Kidney epithelial cell (primary cell): Measurements from ENCODE around the gene OR7G2. TPM values are rescaled to one million over a fixed set of nuclear protein-coding genes. Genes with fewer than 3 reads are reported as not detected.

Experiments
- DNase-seq: peaks from one replicate; pipeline ENCODE4 v3.0.0-alpha.2; 2010; ENCODE audit warnings: low read depth
- H3K27me3 ChIP-seq: 2 replicates; pipeline ENCODE4 v1.6.0; 2011; ENCODE audit warnings: low read length; ENCODE audit not compliant: control insufficient read depth, insufficient read depth
- H3K36me3 ChIP-seq: 2 replicates; pipeline ENCODE4 v1.5.1; 2011; ENCODE audit warnings: low read length; ENCODE audit not compliant: control insufficient read depth, insufficient read depth
- H3K4me3 ChIP-seq: 2 replicates; pipeline ENCODE4 v1.5.1; 2011; ENCODE audit warnings: low read depth, mild to moderate bottlenecking, control low read depth, low read length
- CTCF ChIP-seq: IDR thresholded peaks from 2 replicates; pipeline ENCODE4 v1.5.1; 2011; ENCODE audit warnings: mild to moderate bottlenecking, moderate library complexity, low read length, control low read depth, inconsistent platforms; ENCODE audit not compliant: insufficient read depth, poor library complexity, severe bottlenecking
- total RNA-seq: library from RNA; depleted of rRNA; stranded (reverse); fragments of >200 nt; gene quantifications from 2 replicates; pipeline ENCODE4 v1.2.3, GENCODE V29; 2015

The OR7G2 gene
- total RNA-seq, 1 donor from 2014 or later = not detected

GRCh38 chr19:9132422-9132821, 25.1 kb upstream of the OR7G2 start:
- Histone ChIP-seq H3K36me3 (no peaks in the 10 kb centered on the region), H3K4me3 (no peak overlapping the region), H3K27me3 (no peaks in the 10 kb centered on the region)
- no peak for TF ChIP-seq CTCF
- DNase-seq = no peak

GRCh38 chr19:9130965-9131364, 23.7 kb upstream of the OR7G2 start:
- H3K4me3 ChIP-seq = no peak overlapping the region
- no peak for TF ChIP-seq CTCF
- H3K36me3 ChIP-seq = no peaks in the 10 kb centered on the region
- DNase-seq = no peak
- H3K27me3 ChIP-seq = no peaks in the 10 kb centered on the region

- H3K36me3 ChIP-seq = no peaks in the 10 kb centered on the region
- no peak for DNase-seq
- no peak for TF ChIP-seq CTCF
- no peaks in the 10 kb centered on the region for H3K27me3 ChIP-seq
- no peak overlapping the region for H3K4me3 ChIP-seq
Observed at GRCh38 chr19:9128171-9128570, 20.9 kb upstream of the OR7G2 start.

GRCh38 chr19:9126900-9127405, 19.7 kb upstream of the OR7G2 start, which contains the start of gene OR7G3:
Gene OR7G3 (minus strand): TSS chr19:9126950. CDS start chr19:9126950, 0 bp downstream.
- DNase-seq = no peak
- no peaks in the 10 kb centered on the region for H3K27me3 ChIP-seq
- H3K4me3 ChIP-seq = no peak within 1 kb of the TSS
- H3K36me3 ChIP-seq = no peaks in the 10 kb centered on the region
- no peak for TF ChIP-seq CTCF

- H3K27me3 ChIP-seq = no peaks in the 10 kb centered on the region
- H3K4me3 ChIP-seq = no peak overlapping the region
- no peaks in the 10 kb centered on the region for H3K36me3 ChIP-seq
- TF ChIP-seq CTCF = no peak
- no peak for DNase-seq
Observed at GRCh38 chr19:9116547-9116946, 9.3 kb upstream of the OR7G2 start.

GRCh38 chr19:9115307-9115813, 8.1 kb upstream of the OR7G2 start, which contains the start of gene OR7G1:
Gene OR7G1 (minus strand): TSS chr19:9115763. CDS start chr19:9115763, 0 bp downstream.
- no peak for DNase-seq
- no peaks in the 10 kb centered on the region for H3K36me3 ChIP-seq
- H3K27me3 ChIP-seq = no peaks in the 10 kb centered on the region
- H3K4me3 ChIP-seq = no peak within 1 kb of the TSS
- TF ChIP-seq CTCF = no peak
